HepG2 (cell line): ENCODE data around the gene BAHD1.

Experiments used
- CTCF ChIP-seq: sonication (generic); formaldehyde crosslinking; IDR thresholded peaks from 2 replicates; pipeline ENCODE4 v1.5.0; 2020; ENCODE audit warnings: mild to moderate bottlenecking, missing genetic modification reagents, moderate library complexity
- GFI1 ChIP-seq: sonication (generic); formaldehyde crosslinking; IDR thresholded peaks from 2 replicates; pipeline ENCODE4 v1.5.0; 2020; ENCODE audit warnings: missing genetic modification reagents, mild to moderate bottlenecking, borderline replicate concordance
- HMGXB3 ChIP-seq: sonication (generic); formaldehyde crosslinking; IDR thresholded peaks from 2 replicates; pipeline ENCODE4 v1.4.0; 2020; ENCODE audit warnings: missing genetic modification reagents, borderline replicate concordance
- HNRNPK ChIP-seq: fragments of 200-400 bp; formaldehyde crosslinking; IDR thresholded peaks from 2 replicates; pipeline ENCODE4 v1.6.1; 2018; ENCODE audit warnings: low read length, low read depth, moderate library complexity, mild to moderate bottlenecking; ENCODE audit not compliant: poor library complexity, severe bottlenecking
- JUN ChIP-seq: sonication (generic); formaldehyde crosslinking; IDR thresholded peaks from 2 replicates; pipeline ENCODE4 v1.4.0; 2020; ENCODE audit warnings: mild to moderate bottlenecking, missing genetic modification reagents
- MAX ChIP-seq: IDR thresholded peaks from 2 replicates; pipeline ENCODE4 v1.6.1; 2012; ENCODE audit warnings: inconsistent platforms
- NR2F2 ChIP-seq: IDR thresholded peaks from 2 replicates; pipeline ENCODE4 v1.6.1; 2012; ENCODE audit warnings: low read depth, inconsistent platforms, borderline replicate concordance
- RAD21 ChIP-seq: fragments of 450-650 bp; formaldehyde crosslinking; IDR thresholded peaks from 2 replicates; pipeline ENCODE4 v1.5.0; 2020; ENCODE audit warnings: mild to moderate bottlenecking
- ZBTB33 ChIP-seq: sonication (generic); formaldehyde crosslinking; IDR thresholded peaks from 2 replicates; pipeline ENCODE4 v1.4.0; 2020; ENCODE audit warnings: missing genetic modification reagents
- ZBTB8A ChIP-seq: sonication (generic); formaldehyde crosslinking; IDR thresholded peaks from 2 replicates; pipeline ENCODE4 v1.4.0; 2020; ENCODE audit warnings: mild to moderate bottlenecking, low read depth, missing genetic modification reagents, borderline replicate concordance
- ZNF563 ChIP-seq: sonication (generic); formaldehyde crosslinking; IDR thresholded peaks from 2 replicates; pipeline ENCODE4 v1.8.0; 2022; ENCODE audit warnings: mild to moderate bottlenecking, moderate library complexity, missing genetic modification reagents
- ZNF580 ChIP-seq: IDR thresholded peaks from 2 replicates; pipeline ENCODE4 v1.6.1; 2016; ENCODE audit warnings: low read depth, borderline replicate concordance

- TF ChIP-seq GFI1 (CRISPR knock-in tag), result no peak
- no peak for TF ChIP-seq RAD21
- TF ChIP-seq ZNF580 (CRISPR knock-in tag), result no peak
- TF ChIP-seq CTCF (CRISPR knock-in tag), result no peak
- TF ChIP-seq HNRNPK, result no peak
- no peak for TF ChIP-seq JUN (CRISPR knock-in tag)
- TF ChIP-seq ZBTB33 (CRISPR knock-in tag), result no peak
- no peak for TF ChIP-seq NR2F2
- TF ChIP-seq MAX, result no peak
- no peak for TF ChIP-seq ZBTB8A (CRISPR knock-in tag)
- no peak for TF ChIP-seq ZNF563
- TF ChIP-seq HMGXB3 (CRISPR knock-in tag), result no peak
Observed at GRCh38 chr15:40466426-40467260, 25.9 kb downstream of the BAHD1 start.
